Stomach (tissue), 9 donors: ENCODE measurements around the gene NPTX2. TPM values are rescaled to one million over a fixed set of nuclear protein-coding genes. Genes with fewer than 3 reads are reported as not detected.

ENCODE experiments used
- DNase-seq, 2 donors: peaks; one replicate each; pipeline versions ENCODE4 v3.0.0 to v3.0.0-alpha.2; 2013 to 2019
- H3K27ac ChIP-seq, 5 donors: fragments of 200-600 bp in 4 of 5; sonication (generic) in 4 of 5; one replicate each; pipeline ENCODE4 v1.5.1; 2013 to 2019; ENCODE audit warnings: mild to moderate bottlenecking in 1 of 5, moderate library complexity in 1 of 5
- H3K27me3 ChIP-seq, 3 donors: fragments of 200-600 bp; sonication (generic); one replicate each; pipeline ENCODE4 v1.5.1; 2017 to 2019; ENCODE audit warnings: mixed run types in 1 of 3
- H3K36me3 ChIP-seq, 4 donors: fragments of 200-600 bp; sonication (generic); 1 replicate in 3 of 4; 2 replicates in 1 of 4; pipeline ENCODE4 v1.5.1; 2016 to 2019
- H3K4me1 ChIP-seq, 4 donors: fragments of 200-600 bp; sonication (generic); one replicate each; pipeline ENCODE4 v1.5.1; 2016 to 2019
- H3K4me3 ChIP-seq, 4 donors: fragments of 200-600 bp; sonication (generic) in 3 of 4; one replicate each; pipeline ENCODE4 v1.5.1; 2016 to 2019; ENCODE audit warnings: mild to moderate bottlenecking in 1 of 4
- H3K9me3 ChIP-seq, 4 donors: fragments of 200-600 bp; sonication (generic); one replicate each; pipeline ENCODE4 v1.5.1; 2016 to 2019
- EP300 ChIP-seq: sonication (generic); formaldehyde crosslinking; IDR thresholded peaks from one replicate; pipeline ENCODE4 v1.6.1; 2017; ENCODE audit warnings: antibody characterized with exemption
- POLR2A ChIP-seq, 4 donors: fragments of 450-650 bp; IDR thresholded peaks; one replicate each; pipeline ENCODE4 v1.6.1; 2016; ENCODE audit warnings: antibody characterized with exemption in 4 of 4, control low read depth in 2 of 4, mild to moderate bottlenecking in 1 of 4, moderate library complexity in 1 of 4
- POLR2AphosphoS5 ChIP-seq, 3 donors: sonication (generic); formaldehyde crosslinking; IDR thresholded peaks; one replicate each; pipeline ENCODE4 v1.6.1; 2016; ENCODE audit warnings: antibody characterized with exemption in 3 of 3
- WGBS, 5 donors: extraction: QIAGEN DNeasy Blood & Tissue Kit in 3 of 5; methylation state at CpG; one replicate each; pipeline versions ENCODE4 v1.1.5 to v1.1.7; 2013 to 2018; 5-methylcytosine and 5-hydroxymethylcytosine counted together
- intact Hi-C: fragments of 100-400 bp; cut with DNase I; formaldehyde crosslinking; loops from one replicate; pipeline ENCODE4 v1.15.1; 2023; ENCODE audit warnings: low total_unique reads
- polyA plus RNA-seq, 3 donors: library from polyadenylated mRNA; stranded (reverse); fragments of 200-250 nt; gene quantifications; one replicate each; pipeline ENCODE4 v1.2.3, GENCODE V29; 2013
- total RNA-seq, 5 donors: library from RNA; depleted of rRNA; stranded (reverse); fragments of >200 nt; gene quantifications; one replicate each; pipeline versions ENCODE4 v1.1.0 to v1.2.3, GENCODE V29; 2014 to 2016
- TF ChIP-seq, protein P1 (sequence below), 7 experiments: fragments of 450-650 bp in 4 of 7; fragments of 200-600 bp in 3 of 7; sonication (generic) in 3 of 7; IDR thresholded peaks; one replicate each; pipeline ENCODE4 v1.5.1; 2016 to 2019; ENCODE audit warnings: antibody characterized with exemption in 7 of 7, control low read depth in 2 of 7, mild to moderate bottlenecking in 1 of 7
- donor health status: healthy with polysubstance abuse.
- donor health status: Bipolar disorder and iron deficiency.
- donor health status: healthy.

Gene NPTX2
- total and polyA plus RNA-seq, 8 donors: 0.62 to 12.1 (median 4.4) TPM

DNA sequence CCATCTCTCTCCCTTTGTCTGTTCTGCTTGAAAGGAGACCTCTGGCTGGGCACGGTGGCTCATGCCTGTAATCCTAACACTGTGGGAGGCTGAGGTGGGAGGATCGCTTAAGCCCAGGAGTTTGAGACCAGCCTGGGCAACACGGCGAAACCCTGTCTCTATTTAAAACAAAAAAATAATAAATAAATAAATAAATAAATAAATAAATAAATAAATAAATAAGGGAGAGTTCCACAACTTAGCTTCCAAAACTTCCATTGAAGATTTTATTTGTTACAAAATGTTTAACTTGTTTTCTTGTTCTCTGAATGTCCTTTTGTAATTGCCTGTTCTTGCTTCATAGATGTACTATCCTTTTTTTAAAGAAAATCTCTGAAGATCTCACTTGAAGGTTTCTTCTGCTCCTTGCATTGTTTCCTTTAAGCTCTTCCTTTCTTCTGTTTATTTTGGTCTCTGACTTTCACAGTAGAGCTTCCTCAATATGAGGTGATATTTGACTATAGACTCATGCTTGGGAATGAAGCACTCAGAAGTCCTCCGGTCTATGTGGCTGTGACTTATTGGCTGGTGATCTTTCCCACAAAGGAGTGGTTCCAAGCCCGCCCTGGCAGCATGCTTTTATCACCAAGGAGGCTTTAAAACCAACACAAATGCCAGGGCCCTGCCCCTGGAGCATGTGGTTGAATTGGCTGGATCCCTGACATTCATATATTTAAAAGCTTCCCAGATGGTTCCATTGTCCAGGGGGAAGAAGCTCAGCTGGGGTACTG, 18.1 kb upstream of the NPTX2 start:
- Histone ChIP-seq H3K27me3 (peaks cover 0 to 8% (median 0%) of the 10 kb centered on the region in 3 donors), H3K36me3 (no peaks in the 10 kb centered on the region), H3K27ac (no peak overlapping the region), H3K4me3 (no peak overlapping the region), H3K9me3 (no peaks in the 10 kb centered on the region), H3K4me1 (no peaks in the 10 kb centered on the region)
- TF ChIP-seq EP300: no peak
- TF ChIP-seq POLR2AphosphoS5 (IDR thresholded peaks at IDR 0.05): no peak
- TF ChIP-seq POLR2A (IDR thresholded peaks at IDR 0.05): no peak
- TF ChIP-seq, protein P1, sequence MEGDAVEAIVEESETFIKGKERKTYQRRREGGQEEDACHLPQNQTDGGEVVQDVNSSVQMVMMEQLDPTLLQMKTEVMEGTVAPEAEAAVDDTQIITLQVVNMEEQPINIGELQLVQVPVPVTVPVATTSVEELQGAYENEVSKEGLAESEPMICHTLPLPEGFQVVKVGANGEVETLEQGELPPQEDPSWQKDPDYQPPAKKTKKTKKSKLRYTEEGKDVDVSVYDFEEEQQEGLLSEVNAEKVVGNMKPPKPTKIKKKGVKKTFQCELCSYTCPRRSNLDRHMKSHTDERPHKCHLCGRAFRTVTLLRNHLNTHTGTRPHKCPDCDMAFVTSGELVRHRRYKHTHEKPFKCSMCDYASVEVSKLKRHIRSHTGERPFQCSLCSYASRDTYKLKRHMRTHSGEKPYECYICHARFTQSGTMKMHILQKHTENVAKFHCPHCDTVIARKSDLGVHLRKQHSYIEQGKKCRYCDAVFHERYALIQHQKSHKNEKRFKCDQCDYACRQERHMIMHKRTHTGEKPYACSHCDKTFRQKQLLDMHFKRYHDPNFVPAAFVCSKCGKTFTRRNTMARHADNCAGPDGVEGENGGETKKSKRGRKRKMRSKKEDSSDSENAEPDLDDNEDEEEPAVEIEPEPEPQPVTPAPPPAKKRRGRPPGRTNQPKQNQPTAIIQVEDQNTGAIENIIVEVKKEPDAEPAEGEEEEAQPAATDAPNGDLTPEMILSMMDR (IDR thresholded peaks at IDR 0.05): no peak
- WGBS, 5 donors: 67 to 78% (median 75%) methylated on average over 6 of the region's 6 CpGs
- no peak for DNase-seq
- intact Hi-C loops: no loop called here

DNA sequence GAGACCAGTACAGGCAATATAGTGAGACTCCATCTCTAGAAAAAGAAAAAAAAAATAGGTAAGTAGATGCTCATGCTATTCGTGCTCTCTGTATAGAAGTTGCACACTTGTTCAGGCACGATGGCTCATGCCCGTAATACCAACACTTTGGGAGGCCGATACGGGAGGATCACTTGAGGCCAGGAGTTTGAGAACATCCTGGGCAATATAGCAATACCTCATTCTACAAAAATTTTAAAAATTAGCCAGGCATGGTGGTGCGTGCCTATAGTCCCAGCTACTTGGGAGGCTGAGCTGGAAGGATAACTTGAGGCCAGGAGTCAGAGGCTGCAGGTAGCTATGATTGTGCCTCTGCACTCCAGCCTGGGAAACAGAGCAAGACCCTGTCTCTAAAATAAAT, 17.2 kb upstream of the NPTX2 start:
- H3K27ac ChIP-seq: no peak overlapping the region
- 87 to 92% (median 90%) methylated on average over 6 of the region's 6 CpGs for WGBS, 5 donors
- H3K9me3 ChIP-seq: no peaks in the 10 kb centered on the region
- no peaks in the 10 kb centered on the region for H3K36me3 ChIP-seq
- H3K4me1 ChIP-seq: no peaks in the 10 kb centered on the region
- H3K4me3 ChIP-seq: no peak overlapping the region
- intact Hi-C loops: no loop called here
- no peak for DNase-seq
- H3K27me3 ChIP-seq: peaks cover 0 to 3% (median 0%) of the 10 kb centered on the region in 3 donors
- TF ChIP-seq, protein P1 (IDR thresholded peaks at IDR 0.05): no peak
- no peak for TF ChIP-seq EP300
- no peak for TF ChIP-seq POLR2AphosphoS5 (IDR thresholded peaks at IDR 0.05)
- TF ChIP-seq POLR2A (IDR thresholded peaks at IDR 0.05): no peak

DNA sequence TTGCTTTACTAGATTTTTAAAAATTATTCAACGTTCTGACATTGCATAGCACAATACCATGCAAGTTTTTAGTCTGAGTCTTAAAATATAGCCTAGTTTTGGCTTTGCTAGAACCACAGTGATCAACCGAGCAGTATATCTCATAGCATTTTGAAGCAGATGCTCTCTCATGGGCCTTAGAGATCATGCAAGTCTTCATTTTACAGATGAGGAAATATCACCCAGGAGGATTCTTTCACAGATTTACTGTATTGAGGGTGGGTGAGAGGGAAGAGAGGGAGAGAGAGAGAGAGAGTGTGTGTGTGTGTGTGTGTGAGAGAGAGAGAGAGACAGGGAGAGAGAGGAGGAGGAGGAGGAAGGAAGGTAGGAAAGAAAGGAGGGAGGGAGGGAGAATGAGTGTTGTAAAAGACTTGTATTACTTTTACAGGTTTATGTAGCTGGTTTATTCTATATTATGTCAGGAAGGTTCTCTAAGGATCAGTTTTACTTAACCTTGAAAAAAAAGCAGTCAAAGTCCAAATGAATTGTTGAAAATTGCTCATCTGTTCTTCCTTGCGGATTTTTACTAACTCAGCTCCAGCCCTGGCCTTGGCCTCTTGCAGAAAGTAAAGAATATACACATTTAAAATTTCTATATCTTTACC, 14.2 kb upstream of the NPTX2 start:
- H3K36me3 ChIP-seq: no peaks in the 10 kb centered on the region
- H3K4me3 ChIP-seq: no peak overlapping the region
- H3K9me3 ChIP-seq: no peaks in the 10 kb centered on the region
- H3K4me1 ChIP-seq: no peaks in the 10 kb centered on the region
- WGBS, 5 donors: 62 to 71% (median 70%) methylated on average over 3 of the region's 3 CpGs
- peaks cover 0 to 3% (median 0%) of the 10 kb centered on the region in 3 donors for H3K27me3 ChIP-seq
- DNase-seq: no peak
- no peak overlapping the region for H3K27ac ChIP-seq
- intact Hi-C loops: no loop called here
- no peak for TF ChIP-seq POLR2AphosphoS5 (IDR thresholded peaks at IDR 0.05)
- no peak for TF ChIP-seq POLR2A (IDR thresholded peaks at IDR 0.05)
- no peak for TF ChIP-seq EP300
- TF ChIP-seq, protein P1 (IDR thresholded peaks at IDR 0.05): no peak

DNA sequence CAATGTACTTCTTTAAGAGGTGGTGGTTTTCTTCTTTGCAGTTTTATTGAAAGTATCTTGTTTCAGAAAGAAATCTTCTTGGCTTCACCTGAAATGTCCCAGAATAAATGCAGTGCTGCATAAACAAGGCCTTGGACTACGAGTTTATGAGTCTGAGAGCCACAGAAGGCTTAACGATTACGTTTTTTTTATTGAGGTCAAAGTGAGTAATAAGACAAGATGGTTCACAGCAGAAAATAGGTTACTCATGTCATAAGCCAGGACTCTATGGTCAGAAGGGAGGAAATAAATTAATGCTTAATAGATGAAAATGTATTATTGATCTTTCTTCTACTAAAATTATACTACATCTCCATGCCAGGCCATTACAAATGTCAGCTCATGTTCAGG, 13.7 kb upstream of the NPTX2 start:
- Histone ChIP-seq H3K9me3 (no peaks in the 10 kb centered on the region), H3K27ac (no peak overlapping the region), H3K4me1 (no peaks in the 10 kb centered on the region), H3K27me3 (no peaks in the 10 kb centered on the region), H3K4me3 (no peak overlapping the region), H3K36me3 (no peaks in the 10 kb centered on the region)
- TF ChIP-seq, protein P1 (IDR thresholded peaks at IDR 0.05): no peak
- TF ChIP-seq EP300 (no peak), POLR2AphosphoS5 (IDR thresholded peaks at IDR 0.05) (no peak), POLR2A (IDR thresholded peaks at IDR 0.05) (no peak)
- 64 to 81% (median 74%) methylated on average over 3 of the region's 3 CpGs for WGBS, 5 donors
- DNase-seq: no peak
- intact Hi-C loops: no loop called here
